ENCODE results near the gene RMDN2.

The RMDN2 gene

GRCh38 chr2:38032946-38033345 lies 107.9 kb downstream of the RMDN2 start:
- no peaks in the 10 kb centered on the region for H3K9me3 ChIP-seq (ENCODE audit: insufficient read depth, low read length)
- no peaks in the 10 kb centered on the region for H3K36me3 ChIP-seq (replicated peaks; ENCODE audit: low read depth, low read length)
- no peaks in the 10 kb centered on the region for H3K79me2 ChIP-seq (ENCODE audit: low read length)
- H3K4me3 ChIP-seq (ENCODE audit: low read length), result no peak overlapping the region
- H3K9ac ChIP-seq (ENCODE audit: low read length), result no peak overlapping the region
- H4K20me1 ChIP-seq (ENCODE audit: insufficient read depth, low read length), result no peaks in the 10 kb centered on the region
- no peak overlapping the region for H3K4me2 ChIP-seq (ENCODE audit: low read length)
- no peak overlapping the region for H2AFZ ChIP-seq (ENCODE audit: low read depth, low read length)
- no peak overlapping the region for H3K27ac ChIP-seq (ENCODE audit: low read length)
- peaks cover 14% of the 10 kb centered on the region for H3K4me1 ChIP-seq (ENCODE audit: low read length)
- TF ChIP-seq, protein P1, sequence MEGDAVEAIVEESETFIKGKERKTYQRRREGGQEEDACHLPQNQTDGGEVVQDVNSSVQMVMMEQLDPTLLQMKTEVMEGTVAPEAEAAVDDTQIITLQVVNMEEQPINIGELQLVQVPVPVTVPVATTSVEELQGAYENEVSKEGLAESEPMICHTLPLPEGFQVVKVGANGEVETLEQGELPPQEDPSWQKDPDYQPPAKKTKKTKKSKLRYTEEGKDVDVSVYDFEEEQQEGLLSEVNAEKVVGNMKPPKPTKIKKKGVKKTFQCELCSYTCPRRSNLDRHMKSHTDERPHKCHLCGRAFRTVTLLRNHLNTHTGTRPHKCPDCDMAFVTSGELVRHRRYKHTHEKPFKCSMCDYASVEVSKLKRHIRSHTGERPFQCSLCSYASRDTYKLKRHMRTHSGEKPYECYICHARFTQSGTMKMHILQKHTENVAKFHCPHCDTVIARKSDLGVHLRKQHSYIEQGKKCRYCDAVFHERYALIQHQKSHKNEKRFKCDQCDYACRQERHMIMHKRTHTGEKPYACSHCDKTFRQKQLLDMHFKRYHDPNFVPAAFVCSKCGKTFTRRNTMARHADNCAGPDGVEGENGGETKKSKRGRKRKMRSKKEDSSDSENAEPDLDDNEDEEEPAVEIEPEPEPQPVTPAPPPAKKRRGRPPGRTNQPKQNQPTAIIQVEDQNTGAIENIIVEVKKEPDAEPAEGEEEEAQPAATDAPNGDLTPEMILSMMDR (IDR thresholded peaks at IDR 0.05; ENCODE audit: low read depth, low read length), result no peak
- TF ChIP-seq EZH2phosphoT487 (IDR thresholded peaks at IDR 0.05; ENCODE audit: low read depth), result no peak
- peaks cover 17% of the 10 kb centered on the region for H3K27me3 ChIP-seq (ENCODE audit: low read depth, low read length)

GRCh38 chr2:38033646-38034045 lies 108.6 kb downstream of the RMDN2 start:
- no peak overlapping the region for H3K4me2 ChIP-seq (ENCODE audit: low read length)
- no peaks in the 10 kb centered on the region for H3K36me3 ChIP-seq (replicated peaks; ENCODE audit: low read depth, low read length)
- peaks cover 18% of the 10 kb centered on the region for H3K4me1 ChIP-seq (ENCODE audit: low read length)
- no peak overlapping the region for H3K9ac ChIP-seq (ENCODE audit: low read length)
- no peaks in the 10 kb centered on the region for H3K79me2 ChIP-seq (ENCODE audit: low read length)
- no peak overlapping the region for H2AFZ ChIP-seq (ENCODE audit: low read depth, low read length)
- H3K27me3 ChIP-seq (ENCODE audit: low read depth, low read length), result peaks cover 17% of the 10 kb centered on the region
- TF ChIP-seq EZH2phosphoT487 (IDR thresholded peaks at IDR 0.05; ENCODE audit: low read depth), result no peak
- TF ChIP-seq, protein P1 (IDR thresholded peaks at IDR 0.05; ENCODE audit: low read depth, low read length), result no peak
- no peak overlapping the region for H3K4me3 ChIP-seq (ENCODE audit: low read length)
- H3K9me3 ChIP-seq (ENCODE audit: insufficient read depth, low read length), result no peaks in the 10 kb centered on the region
- H3K27ac ChIP-seq (ENCODE audit: low read length), result no peak overlapping the region
- H4K20me1 ChIP-seq (ENCODE audit: insufficient read depth, low read length), result no peaks in the 10 kb centered on the region

DNA sequence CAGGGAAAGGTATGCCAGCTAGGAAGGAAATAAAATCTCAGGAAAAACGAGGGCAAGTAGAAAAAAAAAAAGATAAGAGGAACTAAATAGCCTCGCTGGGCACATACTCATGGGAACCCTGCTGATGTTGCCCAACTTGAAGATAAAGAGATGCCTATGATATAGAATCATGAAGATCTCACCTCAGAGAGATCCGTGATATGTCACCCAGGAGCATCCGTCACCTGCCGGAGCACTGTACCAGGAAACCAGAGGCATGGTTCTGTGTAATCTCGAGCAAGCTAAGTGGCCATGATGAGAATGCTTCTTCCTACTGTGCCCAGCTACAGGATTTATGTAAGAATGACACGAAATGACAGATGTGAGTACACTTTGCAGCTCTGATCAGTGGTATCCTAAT lies 110.9 kb downstream of the RMDN2 start:
- Histone ChIP-seq H3K4me2 (ENCODE audit: low read length) (no peak overlapping the region), H3K27me3 (ENCODE audit: low read depth, low read length) (peaks cover 17% of the 10 kb centered on the region), H3K27ac (ENCODE audit: low read length) (no peak overlapping the region), H3K9me3 (ENCODE audit: insufficient read depth, low read length) (no peaks in the 10 kb centered on the region), H2AFZ (ENCODE audit: low read depth, low read length) (no peak overlapping the region), H3K4me3 (ENCODE audit: low read length) (no peak overlapping the region), H4K20me1 (ENCODE audit: insufficient read depth, low read length) (no peaks in the 10 kb centered on the region), H3K4me1 (ENCODE audit: low read length) (peaks cover 20% of the 10 kb centered on the region), H3K9ac (ENCODE audit: low read length) (no peak overlapping the region), H3K36me3 (replicated peaks; ENCODE audit: low read depth, low read length) (no peaks in the 10 kb centered on the region), H3K79me2 (ENCODE audit: low read length) (no peaks in the 10 kb centered on the region)
- TF ChIP-seq, protein P1 (IDR thresholded peaks at IDR 0.05; ENCODE audit: low read depth, low read length), result no peak
- no peak for TF ChIP-seq EZH2phosphoT487 (IDR thresholded peaks at IDR 0.05; ENCODE audit: low read depth)

DNA sequence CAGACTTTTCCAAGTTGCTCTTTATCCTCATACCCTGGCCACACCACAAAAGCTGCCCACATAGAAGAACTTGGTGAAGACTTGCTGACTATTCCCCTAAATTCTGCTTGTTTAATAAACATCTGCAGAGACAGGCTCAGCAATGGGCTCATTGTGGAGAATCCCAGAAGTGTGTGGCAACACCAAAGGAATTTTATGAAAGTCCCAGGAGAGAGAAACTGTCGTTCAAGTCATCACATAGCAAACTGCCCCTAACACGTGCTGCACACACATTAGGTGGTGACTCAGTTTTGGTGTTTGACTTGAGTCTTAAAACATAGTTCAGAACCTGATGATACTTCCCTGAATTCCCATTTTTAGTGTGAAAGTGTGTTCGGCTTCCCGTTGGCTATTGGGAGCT lies 112.2 kb downstream of the RMDN2 start:
- peak overlapping the region; percentile 50 for H3K9ac ChIP-seq (ENCODE audit: low read length)
- no peaks in the 10 kb centered on the region for H3K36me3 ChIP-seq (replicated peaks; ENCODE audit: low read depth, low read length)
- H3K27ac ChIP-seq (ENCODE audit: low read length), result peak overlapping the region; percentile 39
- H3K9me3 ChIP-seq (ENCODE audit: insufficient read depth, low read length), result no peaks in the 10 kb centered on the region
- H3K4me1 ChIP-seq (ENCODE audit: low read length), result peaks cover 20% of the 10 kb centered on the region
- H3K4me3 ChIP-seq (ENCODE audit: low read length), result peak overlapping the region; percentile 73
- H3K4me2 ChIP-seq (ENCODE audit: low read length), result peak overlapping the region; percentile 94
- TF ChIP-seq EZH2phosphoT487 (IDR thresholded peaks at IDR 0.05; ENCODE audit: low read depth), result no peak
- TF ChIP-seq, protein P1 (IDR thresholded peaks at IDR 0.05; ENCODE audit: low read depth, low read length), result no peak
- peaks cover 17% of the 10 kb centered on the region for H3K27me3 ChIP-seq (ENCODE audit: low read depth, low read length)
- no peaks in the 10 kb centered on the region for H4K20me1 ChIP-seq (ENCODE audit: insufficient read depth, low read length)
- H3K79me2 ChIP-seq (ENCODE audit: low read length), result no peaks in the 10 kb centered on the region
- H2AFZ ChIP-seq (ENCODE audit: low read depth, low read length), result peak overlapping the region; percentile 86

All from OCI-LY3 (cell line).